GM23338 (cell line): Measurements from ENCODE around the gene MRPS6. TPM values are rescaled to one million over a fixed set of nuclear protein-coding genes. Genes with fewer than 3 reads are reported as not detected.

Experiments used
- ATAC-seq: fragments of 200-7000 bp; cut with Tn5 transposase; 3 replicates; pipeline ENCODE4 v1.9.1; 2020
- DNase-seq: peaks from one replicate; pipeline ENCODE4 v3.0.0-alpha.2; 2015; ENCODE audit warnings: low spot score
- H2AFZ ChIP-seq: fragments of 200-600 bp; sonication (generic); 2 replicates; pipeline ENCODE4 v1.8.0; 2016; ENCODE audit warnings: antibody characterized with exemption, mild to moderate bottlenecking, moderate library complexity
- H3F3A ChIP-seq: fragments of 200-600 bp; sonication (generic); replicated peaks from 2 replicates; pipeline ENCODE4 v1.8.0; 2017; ENCODE audit warnings: antibody characterized with exemption, mixed run types, low read depth
- H3K27ac ChIP-seq: fragments of 200-600 bp; sonication (generic); 2 replicates; pipeline ENCODE4 v1.6.1; 2016; ENCODE audit warnings: low read depth
- H3K27me3 ChIP-seq: fragments of 200-600 bp; sonication (generic); 2 replicates; pipeline ENCODE4 v1.8.0; 2016; ENCODE audit warnings: mild to moderate bottlenecking, mixed run types, moderate library complexity; ENCODE audit not compliant: insufficient read depth
- H3K36me3 ChIP-seq: fragments of 200-600 bp; sonication (generic); 2 replicates; pipeline ENCODE4 v1.8.0; 2016; ENCODE audit warnings: mild to moderate bottlenecking; ENCODE audit not compliant: insufficient read depth
- H3K4me1 ChIP-seq: fragments of 200-600 bp; sonication (generic); 2 replicates; pipeline ENCODE4 v1.8.0; 2016; ENCODE audit warnings: mild to moderate bottlenecking, moderate library complexity; ENCODE audit not compliant: insufficient read depth
- H3K4me2 ChIP-seq: fragments of 200-600 bp; sonication (generic); 2 replicates; pipeline ENCODE4 v1.7.1; 2017; ENCODE audit warnings: mixed run types
- H3K4me3 ChIP-seq: fragments of 200-600 bp; sonication (generic); 2 replicates; pipeline ENCODE4 v1.6.1; 2016; ENCODE audit warnings: mixed run types
- H3K79me2 ChIP-seq: fragments of 200-600 bp; sonication (generic); replicated peaks from 2 replicates; pipeline ENCODE4 v1.8.0; 2017; ENCODE audit warnings: mild to moderate bottlenecking; ENCODE audit not compliant: insufficient read depth
- H3K9me2 ChIP-seq: fragments of 200-600 bp; sonication (generic); 2 replicates; pipeline ENCODE4 v1.8.0; 2017; ENCODE audit not compliant: insufficient read depth
- H4K20me1 ChIP-seq: fragments of 200-600 bp; sonication (generic); replicated peaks from 2 replicates; pipeline ENCODE4 v1.8.0; 2017; ENCODE audit warnings: mild to moderate bottlenecking; ENCODE audit not compliant: insufficient read depth
- H3K27ac Mint-ChIP-seq: 2 replicates; pipeline ENCODE4 v1.8.0; 2020; ENCODE audit warnings: inconsistent platforms, mild to moderate bottlenecking, moderate library complexity, mixed read lengths
- H3K27me3 Mint-ChIP-seq: 3 replicates; pipeline ENCODE4 v1.8.0; 2022; ENCODE audit warnings: low read depth, mild to moderate bottlenecking, moderate library complexity, mixed read lengths, inconsistent platforms; ENCODE audit not compliant: insufficient read depth, poor library complexity
- H3K36me3 Mint-ChIP-seq: 3 replicates; pipeline ENCODE4 v1.8.0; 2021; ENCODE audit warnings: low read depth, mild to moderate bottlenecking, inconsistent platforms, moderate library complexity, mixed read lengths
- H3K4me1 Mint-ChIP-seq: 3 replicates; pipeline ENCODE4 v1.8.0; 2020; ENCODE audit warnings: mild to moderate bottlenecking, inconsistent platforms, mixed read lengths
- H3K4me3 Mint-ChIP-seq: 3 replicates; pipeline ENCODE4 v1.8.0; 2021; ENCODE audit warnings: moderate library complexity, mild to moderate bottlenecking, inconsistent platforms, mixed read lengths
- H3K9me3 Mint-ChIP-seq: 3 replicates; pipeline ENCODE4 v1.8.0; 2020; ENCODE audit warnings: moderate library complexity, mild to moderate bottlenecking, inconsistent platforms, mixed read lengths
- CREB1 ChIP-seq: fragments of 250-450 bp; sonication (Bioruptor Pico); IDR thresholded peaks from 2 replicates; pipeline ENCODE4 v1.5.0; 2020; ENCODE audit warnings: low read depth, mild to moderate bottlenecking, moderate library complexity
- EZH2 ChIP-seq: fragments of 200-600 bp; sonication (generic); IDR thresholded peaks from one replicate; pipeline ENCODE4 v1.8.0; 2017; ENCODE audit warnings: antibody characterized with exemption, mild to moderate bottlenecking, low read depth; ENCODE audit not compliant: unreplicated experiment
- EZH2phosphoT487 ChIP-seq: fragments of 200-600 bp; sonication (generic); IDR thresholded peaks from one replicate; pipeline ENCODE4 v1.8.1; 2018; ENCODE audit warnings: antibody characterized with exemption; ENCODE audit not compliant: unreplicated experiment
- JUNB ChIP-seq: IDR thresholded peaks from one replicate; pipeline ENCODE4 v1.6.1; 2016; ENCODE audit warnings: antibody characterized with exemption; ENCODE audit not compliant: unreplicated experiment
- NANOG ChIP-seq: IDR thresholded peaks from 2 replicates; pipeline ENCODE4 v1.6.1; 2016; ENCODE audit warnings: antibody characterized with exemption, borderline replicate concordance
- POLR2AphosphoS5 ChIP-seq: IDR thresholded peaks from 2 replicates; pipeline ENCODE4 v1.6.1; 2016; ENCODE audit warnings: antibody characterized with exemption, low read depth
- STAT1 ChIP-seq: IDR thresholded peaks from one replicate; pipeline ENCODE4 v1.6.1; 2016; ENCODE audit warnings: antibody characterized with exemption; ENCODE audit not compliant: unreplicated experiment
- ZNF331 ChIP-seq: fragments of 250-450 bp; sonication (Bioruptor Pico); IDR thresholded peaks from 2 replicates; pipeline ENCODE4 v1.5.0; 2020; ENCODE audit warnings: low read depth, mild to moderate bottlenecking, moderate library complexity
- polyA plus RNA-seq: library from polyadenylated mRNA; unstranded; fragments of >200 nt; fragmentation: Nextera tagmentation; extraction: Ambion mirVana; gene quantifications from 2 replicates; pipeline ENCODE4 v1.2.1, GENCODE V29; 2016
- total RNA-seq: library from RNA; depleted of rRNA; stranded (reverse); fragments of >200 nt; shearing (Covaris generic); gene quantifications from 2 replicates; pipeline ENCODE4 v1.2.3, GENCODE V29; 2014
- TF ChIP-seq, protein P1 (sequence below): fragments of 250-450 bp; sonication (Bioruptor Pico); IDR thresholded peaks from 2 replicates; pipeline ENCODE4 v1.5.0; 2020; ENCODE audit warnings: mild to moderate bottlenecking, moderate library complexity
- TF ChIP-seq, protein P2 (sequence below): IDR thresholded peaks from 2 replicates; pipeline ENCODE4 v1.6.1; 2016; ENCODE audit warnings: antibody characterized with exemption

Gene MRPS6
- total and polyA plus RNA-seq, 2 experiments from 2014 or later, result 80.5 to 242 TPM

DNA sequence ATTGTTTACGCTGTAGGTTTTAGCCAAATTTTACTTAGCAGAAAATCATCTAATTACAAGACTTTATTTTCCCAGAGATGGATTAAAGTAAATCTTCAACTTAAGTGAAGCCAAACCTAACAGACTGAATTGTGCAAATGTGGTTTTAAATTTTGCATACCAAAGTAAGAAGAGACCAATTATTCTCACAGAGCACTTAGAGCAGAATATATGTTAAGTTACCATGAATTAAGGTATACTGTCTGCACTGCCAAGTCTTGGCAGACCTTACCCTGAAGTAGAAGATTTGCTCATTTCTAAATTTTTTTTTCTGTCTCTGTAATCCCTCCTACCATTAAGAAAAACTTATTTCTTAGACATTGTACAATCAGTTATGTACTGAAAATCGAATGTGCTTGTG, 24.1 kb downstream of the MRPS6 start (continued):
- TF ChIP-seq, protein P1, sequence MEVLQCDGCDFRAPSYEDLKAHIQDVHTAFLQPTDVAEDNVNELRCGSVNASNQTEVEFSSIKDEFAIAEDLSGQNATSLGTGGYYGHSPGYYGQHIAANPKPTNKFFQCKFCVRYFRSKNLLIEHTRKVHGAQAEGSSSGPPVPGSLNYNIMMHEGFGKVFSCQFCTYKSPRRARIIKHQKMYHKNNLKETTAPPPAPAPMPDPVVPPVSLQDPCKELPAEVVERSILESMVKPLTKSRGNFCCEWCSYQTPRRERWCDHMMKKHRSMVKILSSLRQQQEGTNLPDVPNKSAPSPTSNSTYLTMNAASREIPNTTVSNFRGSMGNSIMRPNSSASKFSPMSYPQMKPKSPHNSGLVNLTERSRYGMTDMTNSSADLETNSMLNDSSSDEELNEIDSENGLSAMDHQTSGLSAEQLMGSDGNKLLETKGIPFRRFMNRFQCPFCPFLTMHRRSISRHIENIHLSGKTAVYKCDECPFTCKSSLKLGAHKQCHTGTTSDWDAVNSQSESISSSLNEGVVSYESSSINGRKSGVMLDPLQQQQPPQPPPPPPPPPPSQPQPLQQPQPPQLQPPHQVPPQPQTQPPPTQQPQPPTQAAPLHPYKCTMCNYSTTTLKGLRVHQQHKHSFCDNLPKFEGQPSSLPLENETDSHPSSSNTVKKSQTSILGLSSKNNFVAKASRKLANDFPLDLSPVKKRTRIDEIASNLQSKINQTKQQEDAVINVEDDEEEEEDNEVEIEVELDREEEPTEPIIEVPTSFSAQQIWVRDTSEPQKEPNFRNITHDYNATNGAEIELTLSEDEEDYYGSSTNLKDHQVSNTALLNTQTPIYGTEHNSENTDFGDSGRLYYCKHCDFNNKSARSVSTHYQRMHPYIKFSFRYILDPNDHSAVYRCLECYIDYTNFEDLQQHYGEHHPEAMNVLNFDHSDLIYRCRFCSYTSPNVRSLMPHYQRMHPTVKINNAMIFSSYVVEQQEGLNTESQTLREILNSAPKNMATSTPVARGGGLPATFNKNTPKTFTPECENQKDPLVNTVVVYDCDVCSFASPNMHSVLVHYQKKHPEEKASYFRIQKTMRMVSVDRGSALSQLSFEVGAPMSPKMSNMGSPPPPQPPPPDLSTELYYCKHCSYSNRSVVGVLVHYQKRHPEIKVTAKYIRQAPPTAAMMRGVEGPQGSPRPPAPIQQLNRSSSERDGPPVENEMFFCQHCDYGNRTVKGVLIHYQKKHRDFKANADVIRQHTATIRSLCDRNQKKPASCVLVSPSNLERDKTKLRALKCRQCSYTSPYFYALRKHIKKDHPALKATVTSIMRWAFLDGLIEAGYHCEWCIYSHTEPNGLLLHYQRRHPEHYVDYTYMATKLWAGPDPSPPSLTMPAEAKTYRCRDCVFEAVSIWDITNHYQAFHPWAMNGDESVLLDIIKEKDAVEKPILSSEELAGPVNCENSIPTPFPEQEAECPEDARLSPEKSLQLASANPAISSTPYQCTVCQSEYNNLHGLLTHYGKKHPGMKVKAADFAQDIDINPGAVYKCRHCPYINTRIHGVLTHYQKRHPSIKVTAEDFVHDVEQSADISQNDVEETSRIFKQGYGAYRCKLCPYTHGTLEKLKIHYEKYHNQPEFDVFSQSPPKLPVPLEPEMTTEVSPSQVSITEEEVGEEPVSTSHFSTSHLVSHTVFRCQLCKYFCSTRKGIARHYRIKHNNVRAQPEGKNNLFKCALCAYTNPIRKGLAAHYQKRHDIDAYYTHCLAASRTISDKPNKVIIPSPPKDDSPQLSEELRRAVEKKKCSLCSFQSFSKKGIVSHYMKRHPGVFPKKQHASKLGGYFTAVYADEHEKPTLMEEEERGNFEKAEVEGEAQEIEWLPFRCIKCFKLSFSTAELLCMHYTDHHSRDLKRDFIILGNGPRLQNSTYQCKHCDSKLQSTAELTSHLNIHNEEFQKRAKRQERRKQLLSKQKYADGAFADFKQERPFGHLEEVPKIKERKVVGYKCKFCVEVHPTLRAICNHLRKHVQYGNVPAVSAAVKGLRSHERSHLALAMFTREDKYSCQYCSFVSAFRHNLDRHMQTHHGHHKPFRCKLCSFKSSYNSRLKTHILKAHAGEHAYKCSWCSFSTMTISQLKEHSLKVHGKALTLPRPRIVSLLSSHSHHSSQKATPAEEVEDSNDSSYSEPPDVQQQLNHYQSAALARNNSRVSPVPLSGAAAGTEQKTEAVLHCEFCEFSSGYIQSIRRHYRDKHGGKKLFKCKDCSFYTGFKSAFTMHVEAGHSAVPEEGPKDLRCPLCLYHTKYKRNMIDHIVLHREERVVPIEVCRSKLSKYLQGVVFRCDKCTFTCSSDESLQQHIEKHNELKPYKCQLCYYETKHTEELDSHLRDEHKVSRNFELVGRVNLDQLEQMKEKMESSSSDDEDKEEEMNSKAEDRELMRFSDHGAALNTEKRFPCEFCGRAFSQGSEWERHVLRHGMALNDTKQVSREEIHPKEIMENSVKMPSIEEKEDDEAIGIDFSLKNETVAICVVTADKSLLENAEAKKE (CRISPR knock-in tag), result no peak
- TF ChIP-seq NANOG (no peak), EZH2phosphoT487 (no peak), POLR2AphosphoS5 (no peak), JUNB (no peak), STAT1 (no peak), CREB1 (CRISPR knock-in tag) (no peak), ZNF331 (no peak), EZH2 (no peak)
- TF ChIP-seq, protein P2, sequence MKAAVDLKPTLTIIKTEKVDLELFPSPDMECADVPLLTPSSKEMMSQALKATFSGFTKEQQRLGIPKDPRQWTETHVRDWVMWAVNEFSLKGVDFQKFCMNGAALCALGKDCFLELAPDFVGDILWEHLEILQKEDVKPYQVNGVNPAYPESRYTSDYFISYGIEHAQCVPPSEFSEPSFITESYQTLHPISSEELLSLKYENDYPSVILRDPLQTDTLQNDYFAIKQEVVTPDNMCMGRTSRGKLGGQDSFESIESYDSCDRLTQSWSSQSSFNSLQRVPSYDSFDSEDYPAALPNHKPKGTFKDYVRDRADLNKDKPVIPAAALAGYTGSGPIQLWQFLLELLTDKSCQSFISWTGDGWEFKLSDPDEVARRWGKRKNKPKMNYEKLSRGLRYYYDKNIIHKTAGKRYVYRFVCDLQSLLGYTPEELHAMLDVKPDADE, result no peak

DNA sequence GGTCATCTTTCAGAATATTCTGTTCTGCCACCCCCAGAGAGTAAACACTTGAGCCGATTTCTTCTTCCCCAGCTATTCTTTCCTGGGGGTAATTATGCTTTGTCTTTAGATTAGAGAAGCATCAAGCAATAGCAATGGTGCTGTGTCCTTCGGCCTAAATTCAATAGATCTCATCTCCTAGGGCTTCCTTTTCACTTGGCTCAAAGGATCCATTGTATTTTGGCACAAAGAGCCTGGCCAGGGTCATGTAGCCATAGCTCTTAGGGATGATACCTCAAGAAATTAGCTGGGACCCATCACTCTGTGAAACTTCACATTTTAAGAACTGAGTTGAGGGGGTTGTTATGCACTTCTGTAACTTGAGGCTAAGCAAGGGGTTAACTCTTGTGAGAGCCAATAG, 27.0 kb downstream of the MRPS6 start:
- ATAC-seq (peak; percentile 95), DNase-seq (no peak)
- Histone ChIP-seq H3K4me3 (no peak overlapping the region), H3K4me1 (peaks cover 21% of the 10 kb centered on the region), H3K79me2 (peaks cover 100% of the 10 kb centered on the region), H3K9me2 (no peaks in the 10 kb centered on the region), H4K20me1 (peaks cover 64% of the 10 kb centered on the region), H3K27me3 (no peaks in the 10 kb centered on the region), H3K4me2 (peak overlapping the region; percentile 35; the same call in 1 of the 2 replicates), H3K36me3 (0 out of 2 replicates have a peak, but pooled peaks cover 2% of the 10 kb centered on the region), H2AFZ (no peak overlapping the region), H3F3A (no peaks in the 10 kb centered on the region), H3K27ac (peak overlapping the region; percentile 4; the same call in 1 of the 2 replicates)
- Mint-ChIP-seq H3K27ac (no peak overlapping the region), H3K27me3 (no peaks in the 10 kb centered on the region), H3K9me3 (no peaks in the 10 kb centered on the region), H3K4me3 (no peak overlapping the region), H3K4me1 (peaks cover 36% of the 10 kb centered on the region), H3K36me3 (peaks cover 15% of the 10 kb centered on the region)
- TF ChIP-seq, protein P1 (CRISPR knock-in tag), result 0 out of 2 replicates have a peak, but pooled peaks have one; percentile 18
- TF ChIP-seq EZH2phosphoT487, result no peak
